B cell (primary cell): ENCODE data around the gene EDARADD.

Experiments used
- EZH2 ChIP-seq: IDR thresholded peaks from 2 replicates; pipeline ENCODE4 v1.6.1; 2012; ENCODE audit warnings: borderline replicate concordance, low read depth, mild to moderate bottlenecking, moderate library complexity, low read length; ENCODE audit not compliant: insufficient read depth, poor library complexity, severe bottlenecking
- TF ChIP-seq, protein P1 (sequence below): fragments of 200-600 bp; IDR thresholded peaks from one replicate; pipeline ENCODE4 v1.8.0; 2022; ENCODE audit warnings: antibody characterized with exemption, mild to moderate bottlenecking

GRCh38 chr1:236429715-236430274, 35.7 kb downstream of the EDARADD start:
- TF ChIP-seq, protein P1, sequence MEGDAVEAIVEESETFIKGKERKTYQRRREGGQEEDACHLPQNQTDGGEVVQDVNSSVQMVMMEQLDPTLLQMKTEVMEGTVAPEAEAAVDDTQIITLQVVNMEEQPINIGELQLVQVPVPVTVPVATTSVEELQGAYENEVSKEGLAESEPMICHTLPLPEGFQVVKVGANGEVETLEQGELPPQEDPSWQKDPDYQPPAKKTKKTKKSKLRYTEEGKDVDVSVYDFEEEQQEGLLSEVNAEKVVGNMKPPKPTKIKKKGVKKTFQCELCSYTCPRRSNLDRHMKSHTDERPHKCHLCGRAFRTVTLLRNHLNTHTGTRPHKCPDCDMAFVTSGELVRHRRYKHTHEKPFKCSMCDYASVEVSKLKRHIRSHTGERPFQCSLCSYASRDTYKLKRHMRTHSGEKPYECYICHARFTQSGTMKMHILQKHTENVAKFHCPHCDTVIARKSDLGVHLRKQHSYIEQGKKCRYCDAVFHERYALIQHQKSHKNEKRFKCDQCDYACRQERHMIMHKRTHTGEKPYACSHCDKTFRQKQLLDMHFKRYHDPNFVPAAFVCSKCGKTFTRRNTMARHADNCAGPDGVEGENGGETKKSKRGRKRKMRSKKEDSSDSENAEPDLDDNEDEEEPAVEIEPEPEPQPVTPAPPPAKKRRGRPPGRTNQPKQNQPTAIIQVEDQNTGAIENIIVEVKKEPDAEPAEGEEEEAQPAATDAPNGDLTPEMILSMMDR = no peak
- TF ChIP-seq EZH2 = no peak
